Peyer's patch (tissue), 4 donors: ENCODE measurements around the gene GSTA3. TPM values are rescaled to one million over a fixed set of nuclear protein-coding genes. Genes with fewer than 3 reads are reported as not detected.
"Not testable (repeated sequence)": the region's sequence is repeated elsewhere in the genome, so short reads cannot be mapped to it uniquely, and the experiment has no call there.

ENCODE experiments used
- DNase-seq, 3 donors: peaks; one replicate each; pipeline ENCODE4 v3.0.0-alpha.2; 2017 to 2019
- H3K27ac ChIP-seq, 4 donors: fragments of 200-600 bp; sonication (generic); one replicate each; pipeline ENCODE4 v1.5.1; 2016 to 2019
- H3K27me3 ChIP-seq, 2 donors: fragments of 200-600 bp; sonication (generic); one replicate each; pipeline ENCODE4 v1.5.1; 2019
- H3K36me3 ChIP-seq, 3 donors: fragments of 200-600 bp; sonication (generic); one replicate each; pipeline ENCODE4 v1.5.1; 2016 to 2019
- H3K4me1 ChIP-seq, 4 donors: fragments of 200-600 bp; sonication (generic); one replicate each; pipeline ENCODE4 v1.5.1; 2016 to 2019
- H3K4me3 ChIP-seq, 4 donors: fragments of 200-600 bp; sonication (generic); 1 replicate in 3 of 4; 2 replicates in 1 of 4; pipeline ENCODE4 v1.5.1; 2016 to 2019; ENCODE audit warnings: mild to moderate bottlenecking in 1 of 4
- H3K9me3 ChIP-seq, 4 donors: fragments of 200-600 bp; sonication (generic); one replicate each; pipeline ENCODE4 v1.5.1; 2016 to 2019; ENCODE audit warnings: mild to moderate bottlenecking in 1 of 4
- CTCF ChIP-seq, 6 experiments: fragments of 450-650 bp in 4 of 6; fragments of 200-600 bp in 2 of 6; sonication (generic) in 1 of 6; IDR thresholded peaks; one replicate each; pipeline ENCODE4 v1.5.1; 2017 to 2019; ENCODE audit warnings: antibody characterized with exemption in 6 of 6, mild to moderate bottlenecking in 3 of 6, moderate library complexity in 1 of 6
- POLR2A ChIP-seq, 2 donors: fragments of 450-650 bp; IDR thresholded peaks; one replicate each; pipeline ENCODE4 v1.5.1; 2017; ENCODE audit warnings: antibody characterized with exemption in 2 of 2, mild to moderate bottlenecking in 2 of 2, moderate library complexity in 2 of 2
- total RNA-seq, 4 donors: library from RNA; depleted of rRNA; stranded (reverse); fragments of >200 nt; gene quantifications; one replicate each; pipeline ENCODE4 v1.1.0, GENCODE V29; 2016

The GSTA3 gene
- total RNA-seq, 4 donors from 2014 or later: not detected

- TF ChIP-seq CTCF (IDR thresholded peaks at IDR 0.05) (no peak), POLR2A (IDR thresholded peaks at IDR 0.05) (no peak)
- no peak for DNase-seq
- H3K4me3 ChIP-seq: no peak overlapping the region
- no peaks in the 10 kb centered on the region for H3K4me1 ChIP-seq
- H3K36me3 ChIP-seq: no peaks in the 10 kb centered on the region
- H3K9me3 ChIP-seq: no peaks in the 10 kb centered on the region
- H3K27ac ChIP-seq: no peak overlapping the region
- no peaks in the 10 kb centered on the region for H3K27me3 ChIP-seq
Measured at GRCh38 chr6:52876056-52876787, 33.3 kb downstream of the GSTA3 start.

GRCh38 chr6:52872031-52872430 lies 37.5 kb downstream of the GSTA3 start:
- TF ChIP-seq POLR2A (IDR thresholded peaks at IDR 0.05) (no peak), CTCF (IDR thresholded peaks at IDR 0.05) (peak in 1 of 6 experiments; percentile 9)

GRCh38 chr6:52871621-52872020 lies 37.9 kb downstream of the GSTA3 start:
- Histone ChIP-seq H3K36me3 (no peaks in the 10 kb centered on the region), H3K4me1 (no peaks in the 10 kb centered on the region), H3K27ac (no peak overlapping the region), H3K9me3 (no peaks in the 10 kb centered on the region), H3K4me3 (no peak overlapping the region), H3K27me3 (no peaks in the 10 kb centered on the region)
- TF ChIP-seq CTCF (IDR thresholded peaks at IDR 0.05) (no peak), POLR2A (IDR thresholded peaks at IDR 0.05) (no peak)
- no peak for DNase-seq

More at GRCh38 chr6:52872031-52872430, 37.5 kb downstream of the GSTA3 start:
- Histone ChIP-seq H3K27ac (peak overlapping the region in 2 of 4 donors; percentile 29 to 71), H3K27me3 (no peaks in the 10 kb centered on the region), H3K9me3 (no peaks in the 10 kb centered on the region), H3K4me1 (no peaks in the 10 kb centered on the region), H3K4me3 (no peak overlapping the region), H3K36me3 (no peaks in the 10 kb centered on the region)
- DNase-seq: no peak

GRCh38 chr6:52870335-52871091 lies 39.0 kb downstream of the GSTA3 start:
- H3K27me3 ChIP-seq, H3K27ac ChIP-seq, H3K4me3 ChIP-seq, H3K36me3 ChIP-seq, H3K9me3 ChIP-seq, DNase-seq, H3K4me1 ChIP-seq: not testable (repeated sequence)

- not testable (repeated sequence) for H3K27me3 ChIP-seq, DNase-seq, H3K27ac ChIP-seq, H3K4me1 ChIP-seq, H3K36me3 ChIP-seq, H3K4me3 ChIP-seq, H3K9me3 ChIP-seq
Measured at GRCh38 chr6:52868899-52869298, 40.6 kb downstream of the GSTA3 start.

GRCh38 chr6:52868240-52868639 lies 41.3 kb downstream of the GSTA3 start:
- no peak for TF ChIP-seq POLR2A (IDR thresholded peaks at IDR 0.05)
- no peak for TF ChIP-seq CTCF (IDR thresholded peaks at IDR 0.05)
- H3K4me1 ChIP-seq: no peaks in the 10 kb centered on the region
- no peaks in the 10 kb centered on the region for H3K36me3 ChIP-seq
- no peaks in the 10 kb centered on the region for H3K27me3 ChIP-seq
- no peak overlapping the region for H3K27ac ChIP-seq
- no peaks in the 10 kb centered on the region for H3K9me3 ChIP-seq
- DNase-seq: no peak
- no peak overlapping the region for H3K4me3 ChIP-seq

GRCh38 chr6:52861151-52861550 lies 48.3 kb downstream of the GSTA3 start:
- not testable (repeated sequence) for H3K4me1 ChIP-seq, H3K27ac ChIP-seq, H3K36me3 ChIP-seq, H3K4me3 ChIP-seq, H3K27me3 ChIP-seq, DNase-seq, H3K9me3 ChIP-seq
